Colonic mucosa (tissue), 4 donors: ENCODE data around the gene EGFL6. TPM values are rescaled to one million over a fixed set of nuclear protein-coding genes. Genes with fewer than 3 reads are reported as not detected.

ENCODE experiments used
- DNase-seq: peaks from one replicate; pipeline ENCODE4 v3.0.0-alpha.2; 2020
- H3K27ac ChIP-seq: fragments of 200-600 bp; one replicate; pipeline ENCODE4 v1.8.0; 2021
- H3K27me3 ChIP-seq: fragments of 200-600 bp; one replicate; pipeline ENCODE4 v1.8.0; 2021
- H3K36me3 ChIP-seq: fragments of 200-600 bp; one replicate; pipeline ENCODE4 v1.8.0; 2021
- H3K4me1 ChIP-seq: fragments of 200-600 bp; one replicate; pipeline ENCODE4 v1.8.0; 2021; ENCODE audit warnings: mild to moderate bottlenecking
- H3K4me3 ChIP-seq: fragments of 200-600 bp; one replicate; pipeline ENCODE4 v1.8.0; 2021
- H3K9ac ChIP-seq, 2 donors: one replicate each; pipeline ENCODE4 v1.7.0; 2013; ENCODE audit warnings: control low read depth in 2 of 2, low read depth in 2 of 2, low read length in 2 of 2
- H3K9me3 ChIP-seq: fragments of 200-600 bp; one replicate; pipeline ENCODE4 v1.8.0; 2021
- CTCF ChIP-seq: fragments of 200-600 bp; IDR thresholded peaks from one replicate; pipeline ENCODE4 v1.8.0; 2022; ENCODE audit warnings: antibody characterized with exemption, mild to moderate bottlenecking
- intact Hi-C: fragments of 100-400 bp; cut with DNase I; formaldehyde crosslinking; loops from one replicate; pipeline ENCODE4 v1.14.1; 2022
- total RNA-seq, 2 donors: library from RNA; stranded (reverse); fragmentation: NEBNext Ultra II Directional in 1 of 2; extraction: Animal tissue kit (Norgen Biotek cat#: 25700) in 1 of 2; gene quantifications; one replicate each; pipeline ENCODE4 v1.2.1, GENCODE V29; 2021
- donor health status: healthy.
- donor health status: DM: no; HTN: no; CAD: no.
- donor health status: DM: no; HTN: no; CAD: no.

The EGFL6 gene
- total RNA-seq, 2 donors from 2014 or later: 0.10 to 0.27 TPM

GRCh38 chrX:13571136-13571535, 1.7 kb downstream of the EGFL6 start:
- DNase-seq: no peak
- Histone ChIP-seq H3K27ac (no peak overlapping the region), H3K4me3 (no peak overlapping the region), H3K4me1 (no peaks in the 10 kb centered on the region), H3K36me3 (no peaks in the 10 kb centered on the region), H3K9me3 (no peaks in the 10 kb centered on the region), H3K27me3 (peaks cover 22% of the 10 kb centered on the region), H3K9ac (no peak overlapping the region)
- intact Hi-C loops: no loop called here
- no peak for TF ChIP-seq CTCF

GRCh38 chrX:13574600-13574999, 5.2 kb downstream of the EGFL6 start:
- H3K4me1 ChIP-seq: no peaks in the 10 kb centered on the region
- no peaks in the 10 kb centered on the region for H3K9me3 ChIP-seq
- H3K9ac ChIP-seq: no peak overlapping the region
- H3K27me3 ChIP-seq: peaks cover 11% of the 10 kb centered on the region
- no peaks in the 10 kb centered on the region for H3K36me3 ChIP-seq
- H3K27ac ChIP-seq: no peak overlapping the region
- no peak overlapping the region for H3K4me3 ChIP-seq
- intact Hi-C loops: no loop called here
- no peak for DNase-seq
- TF ChIP-seq CTCF: no peak

- Histone ChIP-seq H3K27ac (no peak overlapping the region), H3K4me3 (no peak overlapping the region), H3K9ac (no peak overlapping the region), H3K4me1 (no peaks in the 10 kb centered on the region), H3K9me3 (no peaks in the 10 kb centered on the region), H3K36me3 (no peaks in the 10 kb centered on the region), H3K27me3 (no peaks in the 10 kb centered on the region)
- no peak for DNase-seq
- intact Hi-C loops: no loop called here
- TF ChIP-seq CTCF: no peak
These were observed 10.3 kb downstream of the EGFL6 start for GRCh38 chrX:13579661-13580060.

GRCh38 chrX:13581554-13581953, 12.2 kb downstream of the EGFL6 start:
- intact Hi-C loops: no loop called here
- Histone ChIP-seq H3K9me3 (no peaks in the 10 kb centered on the region), H3K4me3 (no peak overlapping the region), H3K27ac (no peak overlapping the region), H3K27me3 (no peaks in the 10 kb centered on the region), H3K36me3 (no peaks in the 10 kb centered on the region), H3K4me1 (no peaks in the 10 kb centered on the region), H3K9ac (no peak overlapping the region)
- no peak for DNase-seq
- TF ChIP-seq CTCF: no peak

GRCh38 chrX:13587786-13588477, 18.5 kb downstream of the EGFL6 start:
- no peaks in the 10 kb centered on the region for H3K4me1 ChIP-seq
- DNase-seq: no peak
- no peaks in the 10 kb centered on the region for H3K27me3 ChIP-seq
- H3K27ac ChIP-seq: no peak overlapping the region
- H3K36me3 ChIP-seq: no peaks in the 10 kb centered on the region
- TF ChIP-seq CTCF: no peak
- no peaks in the 10 kb centered on the region for H3K9me3 ChIP-seq
- no peak overlapping the region for H3K4me3 ChIP-seq
- intact Hi-C loops: no loop called here
- no peak overlapping the region for H3K9ac ChIP-seq
